Neural progenitor cell (in vitro differentiated cells): Measurements from ENCODE around the gene FHL2. TPM values are rescaled to one million over a fixed set of nuclear protein-coding genes. Genes with fewer than 3 reads are reported as not detected.

ENCODE experiments used
- DNase-seq: peaks from one replicate; pipeline ENCODE4 v3.0.0-alpha.2; 2016; ENCODE audit warnings: low spot score
- H2AFZ ChIP-seq: fragments of 200-600 bp; sonication (generic); replicated peaks from 2 replicates; pipeline ENCODE4 v1.6.1; 2016; ENCODE audit warnings: antibody characterized with exemption
- H3F3A ChIP-seq: fragments of 200-600 bp; sonication (generic); 2 replicates; pipeline ENCODE4 v1.6.1; 2016; ENCODE audit warnings: antibody characterized with exemption, low read depth
- H3K27ac ChIP-seq: fragments of 200-600 bp; sonication (generic); 2 replicates; pipeline ENCODE4 v1.5.1; 2016; ENCODE audit warnings: mild to moderate bottlenecking
- H3K27me3 ChIP-seq: fragments of 200-600 bp; sonication (generic); 2 replicates; pipeline ENCODE4 v1.6.1; 2016; ENCODE audit warnings: mild to moderate bottlenecking, moderate library complexity
- H3K36me3 ChIP-seq: fragments of 200-600 bp; sonication (generic); 2 replicates; pipeline ENCODE4 v1.5.1; 2016
- H3K4me1 ChIP-seq: fragments of 200-600 bp; sonication (generic); 2 replicates; pipeline ENCODE4 v1.6.1; 2016; ENCODE audit warnings: mixed run types
- H3K4me2 ChIP-seq: fragments of 200-600 bp; sonication (generic); 2 replicates; pipeline ENCODE4 v1.6.1; 2016
- H3K4me3 ChIP-seq: fragments of 200-600 bp; sonication (generic); 2 replicates; pipeline ENCODE4 v1.5.1; 2016
- H3K79me2 ChIP-seq: fragments of 200-600 bp; sonication (generic); 2 replicates; pipeline ENCODE4 v1.6.1; 2016; ENCODE audit warnings: low read depth
- H3K9ac ChIP-seq: fragments of 200-600 bp; sonication (generic); 2 replicates; pipeline ENCODE4 v1.6.1; 2016
- H3K9me3 ChIP-seq: fragments of 200-600 bp; sonication (generic); 2 replicates; pipeline ENCODE4 v1.5.1; 2016; ENCODE audit warnings: low read depth
- H4K20me1 ChIP-seq: fragments of 200-600 bp; sonication (generic); 2 replicates; pipeline ENCODE4 v1.6.1; 2016; ENCODE audit warnings: low read depth
- H3K27ac Mint-ChIP-seq: 3 replicates; pipeline ENCODE4 v1.8.0; 2021; ENCODE audit warnings: mixed read lengths
- H3K27me3 Mint-ChIP-seq: 2 replicates; pipeline ENCODE4 v1.8.0; 2022; ENCODE audit warnings: low read depth, mild to moderate bottlenecking, inconsistent platforms, moderate library complexity, mixed read lengths; ENCODE audit not compliant: insufficient read depth
- H3K36me3 Mint-ChIP-seq: 3 replicates; pipeline ENCODE4 v1.8.0; 2021; ENCODE audit warnings: mixed read lengths
- H3K4me1 Mint-ChIP-seq: 3 replicates; pipeline ENCODE4 v1.8.0; 2021; ENCODE audit warnings: mixed read lengths
- H3K4me3 Mint-ChIP-seq: 3 replicates; pipeline ENCODE4 v1.8.0; 2021; ENCODE audit warnings: mild to moderate bottlenecking, moderate library complexity, mixed read lengths
- H3K9me3 Mint-ChIP-seq: 3 replicates; pipeline ENCODE4 v1.8.0; 2020; ENCODE audit warnings: mixed read lengths
- EZH2 ChIP-seq: fragments of 200-600 bp; sonication (generic); IDR thresholded peaks from 2 replicates; pipeline ENCODE4 v1.6.1; 2017; ENCODE audit warnings: antibody characterized with exemption, mild to moderate bottlenecking, moderate library complexity
- EZH2phosphoT487 ChIP-seq: fragments of 200-600 bp; sonication (generic); IDR thresholded peaks from 2 replicates; pipeline ENCODE4 v1.6.1; 2017; ENCODE audit warnings: antibody characterized with exemption
- total RNA-seq: library from RNA; depleted of rRNA; stranded (reverse); fragments of >200 nt; gene quantifications from 2 replicates; pipeline ENCODE4 v1.2.3, GENCODE V29; 2015; ENCODE audit warnings: low replicate concordance
- TF ChIP-seq, protein P1 (sequence below): fragments of 200-600 bp; sonication (generic); IDR thresholded peaks from 2 replicates; pipeline ENCODE4 v1.5.1; 2017; ENCODE audit warnings: antibody characterized with exemption, mild to moderate bottlenecking

The FHL2 gene
- total RNA-seq, 1 donor from 2014 or later, result 17.8 TPM

DNA sequence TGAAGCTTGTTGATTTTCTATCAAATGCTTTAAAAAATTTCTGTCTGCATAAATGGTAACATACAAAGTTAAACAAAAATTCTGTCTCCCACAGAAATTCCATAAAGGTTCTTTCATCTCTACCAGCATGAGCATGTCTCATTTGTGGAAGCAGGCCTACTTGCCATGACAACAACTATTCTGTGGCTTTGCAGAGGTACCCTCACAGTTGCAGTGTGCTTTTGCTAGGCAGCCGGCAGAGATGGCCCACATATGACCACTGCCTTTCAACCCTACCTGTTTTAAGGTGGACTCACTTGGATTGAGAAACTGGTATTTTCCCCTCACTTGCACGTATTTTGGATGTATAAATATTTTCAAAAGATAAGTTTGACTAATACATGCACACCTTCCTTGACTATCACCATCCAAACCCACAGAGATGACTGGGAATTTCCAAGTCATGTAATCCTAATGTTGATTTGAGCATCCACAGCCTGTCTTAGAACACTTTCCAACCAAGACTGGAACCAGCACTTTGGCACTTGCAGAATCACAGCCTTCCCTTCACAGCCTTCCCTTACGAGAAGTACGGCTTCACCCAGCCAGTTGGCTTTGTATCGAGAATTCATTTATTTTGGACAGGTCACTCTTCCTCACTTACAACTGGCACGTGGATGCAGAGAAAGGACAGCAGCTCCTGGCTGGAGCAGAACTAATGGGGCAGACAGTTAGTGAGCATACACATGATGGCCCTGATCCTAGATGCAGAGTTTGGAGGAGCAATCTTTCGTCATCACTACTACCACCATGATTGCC lies 9.3 kb upstream of the FHL2 start:
- H3K36me3 Mint-ChIP-seq, result no peaks in the 10 kb centered on the region
- H3K9me3 Mint-ChIP-seq, result no peaks in the 10 kb centered on the region
- H3F3A ChIP-seq, result no peaks in the 10 kb centered on the region
- no peak overlapping the region for H3K4me3 Mint-ChIP-seq
- H3K4me2 ChIP-seq, result no peak overlapping the region
- no peak overlapping the region for H3K9ac ChIP-seq
- H4K20me1 ChIP-seq, result no peaks in the 10 kb centered on the region
- no peaks in the 10 kb centered on the region for H3K4me1 ChIP-seq
- peaks cover 8% of the 10 kb centered on the region for H3K27me3 Mint-ChIP-seq
- no peak for DNase-seq
- peaks cover 6% of the 10 kb centered on the region for H3K4me1 Mint-ChIP-seq
- H3K27ac Mint-ChIP-seq, result no peak overlapping the region
- no peaks in the 10 kb centered on the region for H3K36me3 ChIP-seq
- H3K27me3 ChIP-seq, result no peaks in the 10 kb centered on the region
- no peak overlapping the region for H3K4me3 ChIP-seq
- TF ChIP-seq EZH2 (no peak), EZH2phosphoT487 (no peak)
- TF ChIP-seq, protein P1, sequence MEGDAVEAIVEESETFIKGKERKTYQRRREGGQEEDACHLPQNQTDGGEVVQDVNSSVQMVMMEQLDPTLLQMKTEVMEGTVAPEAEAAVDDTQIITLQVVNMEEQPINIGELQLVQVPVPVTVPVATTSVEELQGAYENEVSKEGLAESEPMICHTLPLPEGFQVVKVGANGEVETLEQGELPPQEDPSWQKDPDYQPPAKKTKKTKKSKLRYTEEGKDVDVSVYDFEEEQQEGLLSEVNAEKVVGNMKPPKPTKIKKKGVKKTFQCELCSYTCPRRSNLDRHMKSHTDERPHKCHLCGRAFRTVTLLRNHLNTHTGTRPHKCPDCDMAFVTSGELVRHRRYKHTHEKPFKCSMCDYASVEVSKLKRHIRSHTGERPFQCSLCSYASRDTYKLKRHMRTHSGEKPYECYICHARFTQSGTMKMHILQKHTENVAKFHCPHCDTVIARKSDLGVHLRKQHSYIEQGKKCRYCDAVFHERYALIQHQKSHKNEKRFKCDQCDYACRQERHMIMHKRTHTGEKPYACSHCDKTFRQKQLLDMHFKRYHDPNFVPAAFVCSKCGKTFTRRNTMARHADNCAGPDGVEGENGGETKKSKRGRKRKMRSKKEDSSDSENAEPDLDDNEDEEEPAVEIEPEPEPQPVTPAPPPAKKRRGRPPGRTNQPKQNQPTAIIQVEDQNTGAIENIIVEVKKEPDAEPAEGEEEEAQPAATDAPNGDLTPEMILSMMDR, result no peak
- H3K9me3 ChIP-seq, result no peaks in the 10 kb centered on the region
- no peaks in the 10 kb centered on the region for H3K79me2 ChIP-seq
- no peak overlapping the region for H2AFZ ChIP-seq
- no peak overlapping the region for H3K27ac ChIP-seq

GRCh38 chr2:105406221-105406620 lies 7.4 kb upstream of the FHL2 start:
- Histone ChIP-seq H3K79me2 (no peaks in the 10 kb centered on the region), H3K9me3 (no peaks in the 10 kb centered on the region), H4K20me1 (no peaks in the 10 kb centered on the region), H3K4me1 (no peaks in the 10 kb centered on the region), H3K4me2 (no peak overlapping the region), H3K27me3 (no peaks in the 10 kb centered on the region), H3K27ac (no peak overlapping the region), H3F3A (no peaks in the 10 kb centered on the region), H3K9ac (no peak overlapping the region), H3K36me3 (no peaks in the 10 kb centered on the region), H3K4me3 (no peak overlapping the region), H2AFZ (no peak overlapping the region)
- Mint-ChIP-seq H3K9me3 (no peaks in the 10 kb centered on the region), H3K27me3 (peaks cover 9% of the 10 kb centered on the region), H3K36me3 (no peaks in the 10 kb centered on the region), H3K4me1 (peaks cover 6% of the 10 kb centered on the region), H3K27ac (no peak overlapping the region), H3K4me3 (no peak overlapping the region)
- no peak for DNase-seq
- TF ChIP-seq, protein P1, result no peak
- no peak for TF ChIP-seq EZH2phosphoT487
- TF ChIP-seq EZH2, result no peak

GRCh38 chr2:105405291-105405690 lies 6.4 kb upstream of the FHL2 start:
- Histone ChIP-seq H3K4me1 (no peaks in the 10 kb centered on the region), H3F3A (peaks cover under 1% of the 10 kb centered on the region), H3K9me3 (no peaks in the 10 kb centered on the region), H3K27ac (no peak overlapping the region), H3K27me3 (peaks cover 2% of the 10 kb centered on the region), H3K36me3 (no peaks in the 10 kb centered on the region), H3K79me2 (no peaks in the 10 kb centered on the region), H3K4me2 (no peak overlapping the region), H2AFZ (peak overlapping the region; percentile 27), H3K4me3 (no peak overlapping the region), H3K9ac (no peak overlapping the region), H4K20me1 (no peaks in the 10 kb centered on the region)
- Mint-ChIP-seq H3K27ac (no peak overlapping the region), H3K36me3 (no peaks in the 10 kb centered on the region), H3K4me3 (no peak overlapping the region), H3K4me1 (peaks cover 6% of the 10 kb centered on the region), H3K9me3 (no peaks in the 10 kb centered on the region), H3K27me3 (peaks cover 9% of the 10 kb centered on the region)
- TF ChIP-seq EZH2phosphoT487 (no peak), EZH2 (no peak)
- TF ChIP-seq, protein P1, result no peak
- DNase-seq, result no peak
